Stimulated activated CD4-positive, alpha-beta T cell treated with anti-CD3 and anti-CD28 coated beads, Interleukin-12 subunit alpha, Interleukin-12 subunit beta, amount 100 ng/mL, for 4 hours (primary cell): Measurements from ENCODE around the gene KLHL41.
"Not testable (repeated sequence)": the region's sequence is repeated elsewhere in the genome, so short reads cannot be mapped to it uniquely, and the experiment has no call there.

Source experiments
- DNase-seq: peaks from one replicate; pipeline ENCODE4 v3.0.0-alpha.2; 2020

The KLHL41 gene

DNA sequence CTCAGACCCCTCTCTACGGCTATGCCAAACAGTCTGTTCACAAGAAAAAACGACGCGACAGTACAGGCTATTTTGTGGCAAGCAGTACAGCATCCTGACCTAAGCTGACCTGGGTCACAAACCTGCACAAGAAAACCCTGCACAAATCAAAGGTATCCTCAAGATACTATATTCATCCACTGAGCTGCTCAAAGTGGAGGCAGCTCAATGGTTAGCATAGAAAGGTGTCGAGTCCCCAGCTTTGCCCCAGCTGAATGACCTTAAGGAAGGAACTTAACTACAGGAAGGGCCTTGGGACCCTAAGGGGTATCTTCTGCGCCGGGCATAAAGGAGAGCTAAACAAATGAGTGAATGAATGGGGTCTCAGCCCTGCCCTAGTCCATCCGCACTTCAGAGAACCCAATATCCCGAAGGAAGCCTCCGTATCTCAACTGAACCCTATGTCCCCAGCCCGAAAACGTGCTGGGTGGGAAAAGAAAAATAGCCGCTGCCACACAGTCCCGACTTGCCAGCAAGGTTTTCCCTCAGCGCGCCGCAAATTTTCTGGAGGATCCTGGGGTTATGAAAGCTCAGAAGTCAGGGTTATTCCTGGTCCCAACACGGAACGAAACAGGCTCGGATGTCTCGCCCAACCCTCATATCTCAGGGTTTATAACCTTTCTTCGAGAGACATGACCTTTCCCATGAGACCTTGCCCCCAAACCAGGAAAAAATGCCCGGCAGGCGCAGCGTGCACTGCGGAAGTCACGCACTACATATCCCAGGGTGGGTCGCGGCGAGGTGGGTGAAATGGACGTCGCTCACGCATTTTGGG lies 63.9 kb downstream of the KLHL41 start, which contains the start of gene FASTKD1:
Gene FASTKD1, minus strand, starts transcription at position 706 of the 814 bp plus-strand sequence. CDS start 1,836 bp downstream, outside the sequence.
- DNase-seq = peak; percentile 83

DNA sequence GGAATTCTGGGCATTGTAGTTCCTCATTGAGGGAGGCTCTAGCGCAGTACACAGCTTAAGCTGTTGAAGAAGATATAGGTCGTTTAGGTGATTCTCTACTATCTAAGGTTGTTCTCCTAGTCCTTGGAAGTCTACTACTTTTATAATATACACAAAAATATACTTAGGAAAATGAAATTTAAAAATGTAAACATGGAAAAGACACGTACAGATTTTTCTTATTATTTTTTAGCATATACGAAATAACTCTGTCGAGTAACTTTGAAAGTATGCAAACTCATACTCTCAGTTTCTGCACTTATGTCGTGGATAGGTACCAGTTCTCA lies 64.4 kb downstream of the KLHL41 start:
- no peak for DNase-seq

DNA sequence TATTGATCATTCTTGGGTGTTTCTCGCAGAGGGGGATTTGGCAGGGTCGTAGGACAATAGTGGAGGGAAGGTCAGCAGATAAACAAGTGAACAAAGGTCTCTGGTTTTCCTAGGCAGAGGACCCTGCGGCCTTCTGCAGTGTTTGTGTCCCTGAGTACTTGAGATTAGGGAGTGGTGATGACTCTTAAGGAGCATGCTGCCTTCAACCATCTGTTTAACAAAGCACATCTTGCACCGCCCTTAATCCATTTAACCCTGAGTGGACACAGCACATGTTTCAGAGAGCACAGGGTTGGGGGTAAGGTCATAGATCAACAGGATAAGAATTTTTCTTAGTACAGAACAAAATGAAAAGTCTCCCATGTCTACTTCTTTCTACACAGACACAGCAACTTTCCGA lies 65.0 kb downstream of the KLHL41 start:
- not testable (repeated sequence) for DNase-seq

DNA sequence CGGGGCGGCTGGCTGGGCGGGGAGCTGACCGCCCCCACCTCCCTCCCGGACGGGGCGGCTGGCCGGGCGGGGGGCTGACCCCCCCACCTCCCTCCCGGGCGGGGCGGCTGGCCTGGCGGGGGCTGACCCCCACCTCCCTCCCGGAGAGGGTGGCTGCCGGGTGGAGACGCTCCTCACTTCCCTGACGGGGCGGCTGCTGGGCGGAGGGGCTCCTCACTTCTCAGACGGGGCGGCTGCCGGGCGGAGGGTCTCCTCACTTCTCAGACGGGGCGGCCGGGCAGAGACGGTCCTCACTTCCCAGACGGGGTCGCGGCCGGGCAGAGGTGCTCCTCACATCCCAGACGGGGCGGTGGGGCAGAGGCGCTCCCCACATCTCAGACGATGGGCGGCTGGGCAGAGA lies 65.8 kb downstream of the KLHL41 start:
- not testable (repeated sequence) for DNase-seq
